Spinal cord (tissue), 10 donors: ENCODE measurements around the gene PRUNE2. TPM values are rescaled to one million over a fixed set of nuclear protein-coding genes. Genes with fewer than 3 reads are reported as not detected.

Experiments
- DNase-seq, 6 donors: peaks; one replicate each; pipeline versions ENCODE4 v3.0.0 to v3.0.0-alpha.2; 2013 to 2015; ENCODE audit warnings: low spot score in 6 of 6, low read depth in 4 of 6
- H3K27ac ChIP-seq: one replicate; pipeline ENCODE4 v1.5.1; 2013; ENCODE audit warnings: low read depth, low read length, control low read depth
- H3K27me3 ChIP-seq: one replicate; pipeline ENCODE4 v1.6.1; 2013; ENCODE audit warnings: low read length; ENCODE audit not compliant: control insufficient read depth, insufficient read depth
- H3K36me3 ChIP-seq: one replicate; pipeline ENCODE4 v1.6.1; 2013; ENCODE audit warnings: low read length; ENCODE audit not compliant: control insufficient read depth, insufficient read depth
- H3K4me1 ChIP-seq: one replicate; pipeline ENCODE4 v1.6.1; 2013; ENCODE audit warnings: low read length; ENCODE audit not compliant: control insufficient read depth, insufficient read depth
- H3K4me3 ChIP-seq: one replicate; pipeline ENCODE4 v1.5.1; 2013; ENCODE audit warnings: low read depth, low read length, control low read depth
- H3K9me3 ChIP-seq: one replicate; pipeline ENCODE4 v1.6.1; 2013; ENCODE audit warnings: low read length; ENCODE audit not compliant: control insufficient read depth, insufficient read depth
- WGBS: methylation state at CpG from one replicate; pipeline ENCODE4 v1.1.5; 2013; ENCODE audit warnings: missing lambda C conversion rate; ENCODE audit not compliant: insufficient coverage; 5-methylcytosine and 5-hydroxymethylcytosine counted together
- polyA plus RNA-seq, 2 donors: library from polyadenylated mRNA; unstranded; fragments of 120-200 nt; gene quantifications; one replicate each; pipeline ENCODE4 v1.2.1, GENCODE V29; 2013; ENCODE audit not compliant: insufficient read length in 2 of 2
- total RNA-seq, 2 donors: library from RNA; depleted of rRNA in 1 of 2; stranded (reverse); fragments of 120-200 nt in 1 of 2; fragments of >200 nt in 1 of 2; gene quantifications; one replicate each; pipeline versions ENCODE4 v1.2.3 to v1.2.4, GENCODE V29; 2013 to 2014
- donor health status: healthy.

PRUNE2 gene
- total and polyA plus RNA-seq, 4 donors = 19.7 to 166 (median 50.7) TPM

DNA sequence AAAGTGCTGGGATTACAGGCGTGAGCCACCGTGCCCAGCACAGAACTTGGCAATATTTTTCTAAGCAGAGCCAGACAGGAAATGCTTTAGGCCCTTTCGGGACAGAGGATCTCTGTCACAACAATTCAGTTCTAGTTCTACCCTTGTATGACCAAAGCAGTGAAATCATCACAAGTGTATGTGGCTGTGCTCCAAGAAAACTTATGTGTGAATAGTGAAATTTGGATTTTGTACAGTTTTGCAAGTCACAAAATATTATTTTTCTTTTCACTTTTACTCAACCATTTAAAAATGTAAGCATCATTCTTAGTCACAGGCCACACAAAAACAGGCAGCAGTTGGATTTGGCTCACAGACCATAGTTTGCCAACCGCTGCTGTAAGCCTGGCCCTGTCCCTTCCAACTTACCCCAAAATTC lies 20.4 kb upstream of the PRUNE2 start:
- Histone ChIP-seq H3K27me3 (no peaks in the 10 kb centered on the region), H3K4me3 (no peak overlapping the region), H3K4me1 (no peaks in the 10 kb centered on the region), H3K27ac (no peak overlapping the region), H3K9me3 (no peaks in the 10 kb centered on the region), H3K36me3 (no peaks in the 10 kb centered on the region)
- no peak for DNase-seq
- WGBS = 77% methylated on average over 2 of the region's 4 CpGs

DNA sequence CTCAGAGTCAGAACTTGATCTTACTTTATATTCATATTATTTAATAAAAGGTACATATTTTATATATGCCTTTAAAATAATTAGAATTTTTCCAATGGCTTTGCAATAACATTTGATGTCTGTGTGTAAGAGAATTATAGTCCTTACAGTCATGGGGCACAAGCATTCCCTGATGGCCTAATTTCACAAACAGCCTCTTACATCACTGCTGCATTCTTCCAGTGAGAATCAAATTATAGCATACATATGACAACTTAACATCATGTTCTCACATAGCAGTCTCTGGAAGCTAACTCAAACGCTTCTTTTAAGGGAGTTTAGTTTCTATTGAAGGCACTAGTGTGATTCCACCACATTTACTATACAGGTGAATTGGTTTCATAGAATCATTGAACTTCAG lies 15.3 kb upstream of the PRUNE2 start:
- no peak overlapping the region for H3K4me3 ChIP-seq
- no peaks in the 10 kb centered on the region for H3K36me3 ChIP-seq
- no peaks in the 10 kb centered on the region for H3K9me3 ChIP-seq
- no peaks in the 10 kb centered on the region for H3K27me3 ChIP-seq
- H3K4me1 ChIP-seq = no peaks in the 10 kb centered on the region
- WGBS = no CpG with 5 or more reads among the region's 1 CpG
- no peak overlapping the region for H3K27ac ChIP-seq
- DNase-seq = no peak

DNA sequence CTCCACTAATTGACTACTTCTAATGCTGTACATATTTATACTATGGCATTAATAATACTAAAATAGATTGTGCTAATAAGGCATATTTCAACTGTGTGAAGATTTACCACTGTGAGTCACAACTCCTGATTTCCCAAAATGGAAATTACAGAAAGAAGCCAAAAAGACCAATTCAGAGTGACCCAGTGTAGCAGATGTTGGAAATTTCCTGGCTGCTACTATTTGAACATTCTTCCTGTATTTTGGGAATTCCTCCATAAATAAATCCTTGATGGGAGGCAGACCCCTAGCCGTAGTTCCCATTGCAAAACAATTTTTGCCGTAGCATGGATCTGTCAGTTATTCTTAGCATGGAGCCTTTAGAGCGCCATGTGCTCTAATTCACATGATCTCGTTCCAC lies 11.4 kb upstream of the PRUNE2 start:
- no peak for DNase-seq
- no peaks in the 10 kb centered on the region for H3K9me3 ChIP-seq
- H3K36me3 ChIP-seq = no peaks in the 10 kb centered on the region
- no peaks in the 10 kb centered on the region for H3K4me1 ChIP-seq
- no peak overlapping the region for H3K27ac ChIP-seq
- WGBS = no CpG with 5 or more reads among the region's 4 CpGs
- no peak overlapping the region for H3K4me3 ChIP-seq
- no peaks in the 10 kb centered on the region for H3K27me3 ChIP-seq

DNA sequence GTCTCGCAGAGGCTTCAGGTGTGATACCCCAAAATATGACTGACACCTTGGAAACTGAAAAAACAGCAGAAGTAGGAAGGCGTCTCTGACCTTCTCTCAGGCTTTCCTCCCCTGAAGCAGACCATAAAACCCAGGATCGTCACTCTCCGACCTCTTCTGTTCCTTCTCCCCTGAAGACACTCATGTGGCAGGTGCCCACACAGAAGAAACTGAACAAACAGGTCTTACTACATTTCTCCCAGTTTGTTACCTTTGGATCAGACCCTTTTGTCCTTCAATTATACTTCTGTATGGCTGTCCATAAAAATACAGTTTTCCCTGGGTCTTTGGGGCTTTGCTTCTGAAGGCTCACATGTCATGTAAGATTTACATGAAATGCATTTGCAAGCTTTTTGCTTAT lies 10.3 kb upstream of the PRUNE2 start:
- WGBS = 88% methylated on average over 4 of the region's 4 CpGs
- DNase-seq = no peak
- no peaks in the 10 kb centered on the region for H3K4me1 ChIP-seq
- no peaks in the 10 kb centered on the region for H3K36me3 ChIP-seq
- no peak overlapping the region for H3K4me3 ChIP-seq
- H3K27me3 ChIP-seq = no peaks in the 10 kb centered on the region
- H3K9me3 ChIP-seq = no peaks in the 10 kb centered on the region
- H3K27ac ChIP-seq = no peak overlapping the region

DNA sequence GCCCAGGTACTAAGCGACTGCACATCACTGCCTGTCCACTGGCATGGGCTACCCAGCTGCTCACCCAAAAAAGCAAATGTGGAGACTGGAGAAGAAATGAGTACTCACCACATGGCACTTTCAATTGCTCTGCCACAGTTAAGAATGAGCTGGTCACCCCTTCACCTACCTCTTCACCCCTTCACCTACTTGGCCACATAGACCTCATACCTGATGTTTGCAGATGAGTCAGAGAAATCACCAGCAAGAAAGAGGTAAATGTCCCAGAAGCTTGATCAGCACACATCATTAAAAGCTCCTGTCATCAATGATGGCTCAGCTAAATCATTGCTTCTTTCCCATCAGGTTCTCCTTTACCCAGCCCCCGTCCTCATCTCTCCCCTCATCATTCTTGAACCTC lies 7.6 kb upstream of the PRUNE2 start:
- no peak for DNase-seq
- Histone ChIP-seq H3K9me3 (no peaks in the 10 kb centered on the region), H3K4me3 (no peak overlapping the region), H3K4me1 (no peaks in the 10 kb centered on the region), H3K27me3 (no peaks in the 10 kb centered on the region), H3K36me3 (no peaks in the 10 kb centered on the region), H3K27ac (no peak overlapping the region)
- 100% methylated on average over 1 of the region's 2 CpGs for WGBS

DNA sequence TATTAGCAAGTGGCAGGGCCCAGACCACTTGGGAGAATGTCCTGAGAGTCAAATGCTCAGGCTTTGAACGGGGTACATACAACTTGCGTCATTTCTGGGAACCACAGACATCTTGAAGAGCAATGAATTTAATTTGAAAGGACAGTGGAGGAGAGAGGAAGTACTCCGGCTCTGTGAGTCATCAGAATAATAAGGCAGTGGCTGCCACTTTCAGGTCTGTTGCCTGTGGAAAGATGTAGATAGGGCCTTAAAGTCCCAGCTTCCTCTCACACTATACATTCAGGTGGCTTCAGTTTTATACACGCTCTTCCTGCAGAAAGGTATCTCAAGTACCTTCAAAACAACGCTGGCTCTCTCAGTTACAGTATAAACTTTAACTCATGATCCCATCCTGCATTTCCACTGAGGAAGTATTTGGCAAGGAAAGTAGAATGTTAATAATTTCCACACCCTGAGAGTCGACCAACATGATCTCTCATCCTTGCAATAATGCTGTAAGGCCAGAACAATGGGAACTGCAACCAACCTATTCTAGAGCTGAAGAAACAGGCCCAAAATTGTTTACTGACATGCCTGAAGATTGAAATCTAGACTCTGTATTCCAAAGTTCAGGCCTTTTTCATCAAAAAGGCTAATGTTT lies 6.8 kb upstream of the PRUNE2 start:
- WGBS = 91% methylated on average over 3 of the region's 6 CpGs
- Histone ChIP-seq H3K27ac (no peak overlapping the region), H3K4me3 (no peak overlapping the region), H3K9me3 (no peaks in the 10 kb centered on the region), H3K36me3 (no peaks in the 10 kb centered on the region), H3K27me3 (no peaks in the 10 kb centered on the region), H3K4me1 (no peaks in the 10 kb centered on the region)
- DNase-seq = no peak

DNA sequence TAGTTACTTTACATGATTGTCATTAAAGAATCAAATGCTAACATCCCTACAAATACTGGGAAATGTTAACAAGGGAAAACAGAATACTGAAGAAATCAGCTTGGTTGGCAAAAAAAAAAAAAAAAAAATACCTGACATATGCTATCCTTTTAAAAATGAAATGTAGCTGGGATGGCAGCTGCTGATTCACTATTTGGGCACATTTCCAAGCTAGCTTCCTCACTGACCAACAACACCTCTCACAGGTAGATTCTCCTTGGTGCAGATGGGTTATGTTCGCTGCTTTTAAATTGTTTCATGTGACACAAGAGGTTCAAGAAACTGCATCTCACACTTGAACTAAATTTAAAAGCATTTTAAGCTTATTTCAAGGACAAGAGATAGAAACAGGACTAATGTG lies 6.1 kb upstream of the PRUNE2 start:
- Histone ChIP-seq H3K27ac (no peak overlapping the region), H3K4me3 (no peak overlapping the region), H3K9me3 (no peaks in the 10 kb centered on the region), H3K36me3 (no peaks in the 10 kb centered on the region), H3K4me1 (no peaks in the 10 kb centered on the region), H3K27me3 (no peaks in the 10 kb centered on the region)
- no CpG with 5 or more reads among the region's 1 CpG for WGBS
- no peak for DNase-seq

DNA sequence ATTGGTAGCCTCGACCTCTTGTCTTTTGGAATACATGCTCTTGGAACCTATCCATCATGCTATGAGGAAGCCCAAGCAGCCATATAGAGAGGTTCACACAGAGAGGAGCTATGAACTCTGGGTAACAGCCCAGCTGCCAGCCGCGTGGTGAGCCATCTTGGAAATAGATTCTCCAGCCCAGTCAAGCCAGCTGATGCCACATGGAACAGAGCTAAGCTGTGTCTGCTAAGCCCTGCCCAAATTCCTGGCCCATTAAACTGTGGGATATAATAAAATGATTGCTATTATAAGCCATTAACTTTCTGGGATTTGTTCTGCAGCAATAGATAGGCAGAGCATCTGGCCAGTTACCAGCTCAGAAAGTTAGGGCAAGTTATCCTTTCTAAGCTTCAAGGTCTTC lies 4.9 kb upstream of the PRUNE2 start:
- Histone ChIP-seq H3K9me3 (no peaks in the 10 kb centered on the region), H3K4me3 (no peak overlapping the region), H3K27me3 (no peaks in the 10 kb centered on the region), H3K27ac (no peak overlapping the region), H3K4me1 (peaks cover 6% of the 10 kb centered on the region), H3K36me3 (no peaks in the 10 kb centered on the region)
- no peak for DNase-seq
- 96% methylated on average over 3 of the region's 3 CpGs for WGBS

DNA sequence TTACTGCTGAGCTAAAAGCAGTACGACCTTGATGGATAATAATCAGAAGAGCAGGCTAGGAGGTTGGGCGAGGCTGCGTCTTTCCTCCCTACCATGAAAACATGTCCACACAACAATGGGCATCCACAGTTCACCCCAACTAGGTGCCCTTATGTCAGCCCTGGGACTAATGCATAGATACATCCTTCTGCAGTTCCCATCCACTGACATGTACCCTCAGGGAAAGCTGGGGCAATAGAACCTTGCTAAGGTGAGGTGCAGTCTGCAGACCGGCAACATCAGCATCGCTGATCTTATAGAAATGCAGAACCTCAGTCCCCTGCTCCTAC lies 697 bp upstream of the PRUNE2 start:
- Histone ChIP-seq H3K4me3 (peak overlapping the region; percentile 41), H3K9me3 (no peaks in the 10 kb centered on the region), H3K4me1 (peaks cover 11% of the 10 kb centered on the region), H3K27me3 (peaks cover 3% of the 10 kb centered on the region), H3K36me3 (no peaks in the 10 kb centered on the region), H3K27ac (no peak overlapping the region)
- WGBS = 0% methylated on average over 2 of the region's 5 CpGs
- no peak for DNase-seq

DNA sequence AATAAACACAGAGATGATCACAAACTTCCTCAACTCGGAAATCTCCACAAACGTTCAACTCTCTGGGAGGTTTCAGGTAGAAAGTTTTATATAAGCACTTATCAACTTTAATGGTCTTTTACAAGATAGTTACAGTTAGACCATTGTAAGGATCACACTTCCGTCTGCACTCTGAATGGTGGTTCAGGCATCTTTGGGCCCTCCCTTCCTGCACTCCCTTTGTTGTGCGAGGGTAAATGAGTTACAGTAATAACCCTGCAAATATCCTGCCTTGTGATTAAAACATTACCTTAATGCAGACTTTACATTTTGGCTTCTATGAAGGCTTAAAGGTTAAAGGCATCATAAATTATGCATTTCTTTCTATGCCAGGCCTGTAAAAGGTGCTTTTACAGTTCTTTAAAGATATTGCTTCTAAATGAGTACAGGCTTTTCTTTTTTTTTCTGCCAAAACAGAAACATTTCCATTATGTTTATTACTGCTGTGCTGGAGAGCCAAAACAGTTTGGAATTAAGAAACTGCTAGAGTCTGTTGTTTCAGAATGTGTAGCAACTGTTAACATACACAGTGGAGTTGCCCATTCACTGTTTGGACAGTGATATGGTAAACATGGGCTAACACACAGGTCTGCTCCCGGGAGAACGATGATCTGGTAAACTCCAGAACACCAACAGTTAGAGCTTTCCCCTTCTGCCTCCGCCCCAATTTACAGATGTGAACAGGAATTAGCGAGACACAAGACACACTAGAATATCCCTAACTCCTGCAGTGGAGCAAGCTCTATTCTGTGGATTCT lies 1.1 kb downstream of the PRUNE2 start:
- H3K4me1 ChIP-seq = peaks cover 11% of the 10 kb centered on the region
- H3K27ac ChIP-seq = no peak overlapping the region
- DNase-seq = peak in 1 of 6 donors; percentile 3
- 73% methylated on average over 4 of the region's 8 CpGs for WGBS
- H3K4me3 ChIP-seq = peak overlapping the region; percentile 63
- H3K27me3 ChIP-seq = peaks cover 3% of the 10 kb centered on the region
- no peaks in the 10 kb centered on the region for H3K36me3 ChIP-seq
- no peaks in the 10 kb centered on the region for H3K9me3 ChIP-seq
